CD4-positive, alpha-beta memory T cell (primary cell): ENCODE data around the gene PTPRT. TPM values are rescaled to one million over a fixed set of nuclear protein-coding genes. Genes with fewer than 3 reads are reported as not detected.

Source experiments
- CTCF ChIA-PET: fragments of 350-600 bp; sonication (Branson Sonifier 250); formaldehyde crosslinking; loops from one replicate; lab custom pipeline; 2021; ENCODE audit warnings: inconsistent platforms; ENCODE audit not compliant: partially characterized antibody; lab: Charles Lee
- POLR2A ChIA-PET: fragments of 350-600 bp; sonication (Branson Sonifier 250); formaldehyde crosslinking; loops from one replicate; lab custom pipeline; 2021; ENCODE audit not compliant: partially characterized antibody; lab: Charles Lee
- DNase-seq, 5 donors: peaks; one replicate each; pipeline versions ENCODE4 v3.0.0 to v3.0.0-alpha.2; 2020 to 2022; ENCODE audit warnings: mixed read lengths in 1 of 5
- H3K27ac ChIP-seq: one replicate; pipeline ENCODE4 v1.7.0; 2013; ENCODE audit warnings: low read depth, low read length
- H3K27me3 ChIP-seq: 2 replicates; pipeline ENCODE4 v1.7.0; 2013; ENCODE audit warnings: mild to moderate bottlenecking, low read length, moderate library complexity; ENCODE audit not compliant: insufficient read depth
- H3K36me3 ChIP-seq: 2 replicates; pipeline ENCODE4 v1.7.0; 2013; ENCODE audit warnings: mild to moderate bottlenecking, low read length, moderate library complexity; ENCODE audit not compliant: insufficient read depth
- H3K4me1 ChIP-seq: 2 replicates; pipeline ENCODE4 v1.7.0; 2013; ENCODE audit warnings: mild to moderate bottlenecking, low read length, moderate library complexity; ENCODE audit not compliant: insufficient read depth
- H3K4me3 ChIP-seq, 2 donors: one replicate each; pipeline ENCODE4 v1.7.0; 2013; ENCODE audit warnings: low read length in 2 of 2, mild to moderate bottlenecking in 1 of 2
- H3K9me3 ChIP-seq, 2 donors: one replicate each; pipeline ENCODE4 v1.7.0; 2013; ENCODE audit warnings: low read length in 2 of 2, control low read depth in 1 of 2; ENCODE audit not compliant: control insufficient read depth in 1 of 2
- H3K27ac Mint-ChIP-seq, 7 donors: one replicate each; pipeline ENCODE4 v1.8.0; 2020 to 2021; ENCODE audit warnings: mixed read lengths in 7 of 7, mild to moderate bottlenecking in 6 of 7, inconsistent platforms in 3 of 7, moderate library complexity in 3 of 7
- H3K27me3 Mint-ChIP-seq, 2 donors: one replicate each; pipeline ENCODE4 v1.8.0; 2020 to 2021; ENCODE audit warnings: mixed read lengths in 2 of 2
- H3K36me3 Mint-ChIP-seq, 2 donors: one replicate each; pipeline ENCODE4 v1.8.0; 2020 to 2021; ENCODE audit warnings: mixed read lengths in 2 of 2, inconsistent platforms in 1 of 2, mild to moderate bottlenecking in 1 of 2
- H3K4me1 Mint-ChIP-seq, 4 donors: one replicate each; pipeline ENCODE4 v1.8.0; 2020 to 2021; ENCODE audit warnings: mixed read lengths in 4 of 4, mild to moderate bottlenecking in 1 of 4
- H3K4me3 Mint-ChIP-seq, 8 donors: one replicate each; pipeline ENCODE4 v1.8.0; 2020 to 2021; ENCODE audit warnings: mixed read lengths in 8 of 8, mild to moderate bottlenecking in 7 of 8, moderate library complexity in 6 of 8, inconsistent platforms in 3 of 8
- H3K9me3 Mint-ChIP-seq, 8 donors: one replicate each; pipeline ENCODE4 v1.8.0; 2020 to 2021; ENCODE audit warnings: mixed read lengths in 8 of 8, mild to moderate bottlenecking in 5 of 8, inconsistent platforms in 3 of 8, moderate library complexity in 1 of 8
- intact Hi-C: fragments of 100-400 bp; cut with micrococcal nuclease; formaldehyde crosslinking; loops from one replicate; pipeline ENCODE4 v1.15.1; 2023
- polyA plus RNA-seq, 2 donors: library from polyadenylated mRNA; unstranded; fragments of 300-500 nt; fragmentation: Illumina TruSeq; gene quantifications; one replicate each; pipeline ENCODE4 v1.2.3, GENCODE V29; 2021
- total RNA-seq, 2 experiments: library from RNA; stranded (reverse); gene quantifications; one replicate each; pipeline ENCODE4 v1.2.3, GENCODE V29; 2021

Gene PTPRT
- total and polyA plus RNA-seq, 4 experiments from 2014 or later, result not detected

DNA sequence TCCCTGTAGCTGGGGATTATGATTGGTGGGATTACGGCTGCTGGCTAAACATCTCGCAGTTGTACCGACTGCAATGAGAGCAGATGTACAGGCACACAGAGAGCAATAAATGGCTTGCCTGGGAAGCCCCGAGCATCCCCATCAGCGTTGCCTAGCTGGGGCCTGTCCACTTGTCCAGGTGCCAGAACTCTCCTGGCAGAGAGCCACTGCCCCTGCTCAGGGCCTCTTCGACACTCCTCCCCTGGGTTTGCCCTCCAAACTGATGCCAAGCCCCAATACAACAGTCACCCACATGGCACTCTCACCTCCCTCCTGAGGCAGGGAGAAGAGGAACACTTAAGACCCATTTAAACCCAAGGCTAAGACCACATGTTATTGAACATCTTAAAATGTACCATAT, 715.1 kb downstream of the PTPRT start:
- Mint-ChIP-seq H3K36me3 (no peaks in the 10 kb centered on the region), H3K9me3 (peaks cover 0 to 12% (median 3%) of the 10 kb centered on the region in 8 donors), H3K27me3 (no peaks in the 10 kb centered on the region), H3K4me3 (no peak overlapping the region), H3K27ac (no peak overlapping the region), H3K4me1 (no peaks in the 10 kb centered on the region)
- no peaks in the 10 kb centered on the region for H3K36me3 ChIP-seq
- no peaks in the 10 kb centered on the region for H3K4me1 ChIP-seq
- no peak overlapping the region for H3K4me3 ChIP-seq
- H3K9me3 ChIP-seq, result no peaks in the 10 kb centered on the region
- intact Hi-C loops, result no loop called here
- DNase-seq, result no peak
- H3K27ac ChIP-seq, result no peak overlapping the region
- CTCF ChIA-PET, result no interaction called here
- POLR2A ChIA-PET, result no interaction called here
- no peaks in the 10 kb centered on the region for H3K27me3 ChIP-seq

DNA sequence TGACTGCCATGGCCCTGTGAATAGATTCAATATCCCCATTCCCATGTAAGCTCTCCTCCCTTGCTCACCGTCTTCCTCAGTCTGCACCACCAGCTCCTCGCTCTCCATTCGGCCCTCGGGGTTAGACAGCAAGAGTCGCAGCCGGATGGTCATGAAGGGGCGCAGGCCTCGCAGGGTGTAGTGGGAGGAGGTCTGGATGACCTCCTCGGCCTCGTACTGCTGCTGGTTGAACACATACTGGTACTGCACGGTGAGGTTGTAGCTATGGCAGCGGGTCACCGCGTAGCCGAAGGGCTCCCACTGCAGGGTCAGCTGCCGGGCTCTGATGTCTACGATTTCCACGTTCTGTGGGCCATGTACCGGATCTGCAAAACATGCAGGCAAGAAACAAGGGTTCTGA, 717.5 kb downstream of the PTPRT start:
- Histone ChIP-seq H3K27ac (no peak overlapping the region), H3K4me3 (no peak overlapping the region), H3K27me3 (no peaks in the 10 kb centered on the region), H3K9me3 (no peaks in the 10 kb centered on the region), H3K36me3 (no peaks in the 10 kb centered on the region), H3K4me1 (no peaks in the 10 kb centered on the region)
- H3K27ac Mint-ChIP-seq, result no peak overlapping the region
- intact Hi-C loops, result no loop called here
- peaks cover 0 to 10% (median 3%) of the 10 kb centered on the region in 8 donors for H3K9me3 Mint-ChIP-seq
- no peak for DNase-seq
- ChIA-PET POLR2A (no interaction called here), CTCF (no interaction called here)
- H3K4me3 Mint-ChIP-seq, result no peak overlapping the region
- no peaks in the 10 kb centered on the region for H3K4me1 Mint-ChIP-seq
- no peaks in the 10 kb centered on the region for H3K36me3 Mint-ChIP-seq
- no peaks in the 10 kb centered on the region for H3K27me3 Mint-ChIP-seq

DNA sequence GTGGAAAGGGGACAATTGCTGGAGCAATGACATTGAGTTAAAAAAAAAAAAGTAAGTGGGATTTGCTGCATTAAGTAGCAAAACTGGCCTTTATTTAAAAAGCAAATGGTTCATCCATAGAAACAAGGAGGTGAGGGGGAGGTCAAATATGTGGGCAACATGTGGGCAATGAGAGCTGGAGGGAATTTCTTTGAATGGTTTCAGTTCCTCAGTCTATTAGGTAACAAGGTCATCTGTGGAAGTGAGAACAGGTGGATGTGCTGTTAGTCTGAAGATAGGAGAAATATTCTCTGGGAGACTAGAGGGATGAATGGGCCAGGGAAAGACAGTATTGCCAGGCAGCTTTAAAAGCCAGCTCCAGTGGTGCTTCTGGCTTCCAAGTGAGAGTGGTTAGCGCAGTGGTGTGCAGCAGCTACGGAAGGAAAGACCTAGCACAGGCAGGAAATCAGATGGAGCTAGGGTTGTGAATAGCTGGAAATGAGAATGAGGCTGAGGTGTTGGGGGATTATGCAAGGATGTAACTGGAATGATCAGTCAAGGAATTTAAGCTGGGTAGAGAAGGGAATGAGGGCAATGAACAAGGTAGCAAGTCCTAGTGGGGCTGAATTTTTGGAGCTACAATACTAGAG, 727.6 kb downstream of the PTPRT start:
- ChIA-PET POLR2A (no interaction called here), CTCF (no interaction called here)
- no peak overlapping the region for H3K4me3 ChIP-seq
- Mint-ChIP-seq H3K27me3 (no peaks in the 10 kb centered on the region), H3K4me1 (no peaks in the 10 kb centered on the region), H3K4me3 (no peak overlapping the region), H3K27ac (no peak overlapping the region), H3K9me3 (peaks cover 0 to 6% (median 3%) of the 10 kb centered on the region in 8 donors), H3K36me3 (peaks cover 0 to 3% of the 10 kb centered on the region in 2 donors)
- H3K9me3 ChIP-seq, result no peaks in the 10 kb centered on the region
- intact Hi-C loops, result no loop called here
- H3K36me3 ChIP-seq, result no peaks in the 10 kb centered on the region
- no peaks in the 10 kb centered on the region for H3K4me1 ChIP-seq
- no peaks in the 10 kb centered on the region for H3K27me3 ChIP-seq
- DNase-seq, result no peak
- H3K27ac ChIP-seq, result no peak overlapping the region

DNA sequence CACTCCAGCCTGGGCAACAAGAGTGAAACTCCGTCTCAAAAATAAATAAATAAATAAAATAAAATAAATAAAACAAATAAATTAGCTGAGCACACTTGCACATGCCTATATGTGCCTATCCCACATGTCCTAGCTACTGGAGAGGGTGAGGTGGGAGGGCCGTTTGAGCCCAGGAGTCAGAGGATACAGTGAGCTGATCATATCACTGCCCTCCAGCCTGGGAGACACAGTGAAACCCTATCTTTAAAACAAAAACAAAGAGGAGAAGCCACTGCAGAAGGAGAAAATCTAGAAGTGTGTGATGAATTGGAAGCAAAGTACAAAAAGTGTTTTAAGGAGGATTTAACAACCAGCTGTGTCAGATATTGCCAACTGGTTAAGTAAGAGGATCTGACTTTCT, 728.4 kb downstream of the PTPRT start:
- Histone ChIP-seq H3K27me3 (no peaks in the 10 kb centered on the region), H3K27ac (no peak overlapping the region), H3K36me3 (no peaks in the 10 kb centered on the region), H3K4me3 (no peak overlapping the region), H3K4me1 (no peaks in the 10 kb centered on the region), H3K9me3 (no peaks in the 10 kb centered on the region)
- Mint-ChIP-seq H3K4me1 (no peaks in the 10 kb centered on the region), H3K4me3 (no peak overlapping the region), H3K36me3 (peaks cover 0 to 3% of the 10 kb centered on the region in 2 donors), H3K27me3 (no peaks in the 10 kb centered on the region), H3K9me3 (peaks cover 0 to 6% (median 2%) of the 10 kb centered on the region in 8 donors), H3K27ac (no peak overlapping the region)
- ChIA-PET CTCF (no interaction called here), POLR2A (no interaction called here)
- intact Hi-C loops, result no loop called here
- no peak for DNase-seq

DNA sequence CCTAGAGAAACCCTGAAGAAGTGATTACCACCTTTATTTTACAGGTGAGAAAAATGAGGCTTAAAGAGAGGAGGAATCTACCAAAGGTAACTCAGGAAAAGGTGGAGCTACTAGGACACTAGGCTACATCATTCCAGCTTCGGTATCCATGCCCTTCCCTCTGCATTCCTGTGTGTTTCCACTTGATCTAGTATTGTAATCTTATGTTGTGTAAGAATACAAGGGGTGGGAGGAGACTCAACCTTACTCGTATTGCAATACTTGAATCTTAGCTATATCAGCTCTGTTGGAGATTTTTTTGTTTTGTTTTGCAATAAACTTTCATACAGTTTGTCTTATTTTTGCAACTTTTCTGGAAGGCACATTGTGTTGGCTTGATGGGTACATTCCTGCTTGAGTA, 742.4 kb downstream of the PTPRT start:
- Histone ChIP-seq H3K36me3 (no peaks in the 10 kb centered on the region), H3K27me3 (no peaks in the 10 kb centered on the region), H3K4me1 (no peaks in the 10 kb centered on the region), H3K9me3 (no peaks in the 10 kb centered on the region), H3K4me3 (no peak overlapping the region), H3K27ac (no peak overlapping the region)
- no peaks in the 10 kb centered on the region for H3K27me3 Mint-ChIP-seq
- DNase-seq, result no peak
- no peaks in the 10 kb centered on the region for H3K36me3 Mint-ChIP-seq
- H3K9me3 Mint-ChIP-seq, result peaks cover 0 to 14% (median 5%) of the 10 kb centered on the region in 8 donors
- H3K27ac Mint-ChIP-seq, result no peak overlapping the region
- no peaks in the 10 kb centered on the region for H3K4me1 Mint-ChIP-seq
- intact Hi-C loops, result no loop called here
- no peak overlapping the region for H3K4me3 Mint-ChIP-seq
- ChIA-PET CTCF (no interaction called here), POLR2A (no interaction called here)

DNA sequence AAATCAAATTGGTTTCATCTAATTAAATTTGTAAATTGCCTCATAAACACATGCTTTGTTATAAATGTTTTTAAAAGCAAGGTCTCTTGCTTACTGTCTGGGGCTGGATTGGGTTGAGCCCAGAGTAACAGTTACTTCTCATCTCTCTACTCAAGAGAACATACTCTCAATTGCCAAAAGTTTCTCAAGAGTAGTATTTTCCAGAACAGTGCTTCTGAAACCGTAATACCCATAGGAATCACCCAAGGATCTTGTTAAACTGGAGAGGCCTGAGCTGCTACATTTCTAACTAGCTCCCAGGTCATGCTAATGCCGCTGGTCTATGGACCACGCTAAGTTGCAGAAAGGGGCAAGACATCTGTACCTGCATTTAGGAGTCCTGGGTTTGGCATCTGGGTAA, 744.9 kb downstream of the PTPRT start:
- DNase-seq, result no peak
- no peak overlapping the region for H3K4me3 Mint-ChIP-seq
- H3K27ac Mint-ChIP-seq, result no peak overlapping the region
- intact Hi-C loops, result no loop called here
- no peaks in the 10 kb centered on the region for H3K4me1 ChIP-seq
- H3K27me3 ChIP-seq, result no peaks in the 10 kb centered on the region
- ChIA-PET POLR2A (no interaction called here), CTCF (no interaction called here)
- no peaks in the 10 kb centered on the region for H3K4me1 Mint-ChIP-seq
- H3K27me3 Mint-ChIP-seq, result no peaks in the 10 kb centered on the region
- H3K9me3 ChIP-seq, result no peaks in the 10 kb centered on the region
- H3K9me3 Mint-ChIP-seq, result peaks cover 0 to 11% (median 4%) of the 10 kb centered on the region in 8 donors
- no peak overlapping the region for H3K4me3 ChIP-seq
- H3K36me3 Mint-ChIP-seq, result no peaks in the 10 kb centered on the region
- H3K36me3 ChIP-seq, result no peaks in the 10 kb centered on the region
- H3K27ac ChIP-seq, result no peak overlapping the region

DNA sequence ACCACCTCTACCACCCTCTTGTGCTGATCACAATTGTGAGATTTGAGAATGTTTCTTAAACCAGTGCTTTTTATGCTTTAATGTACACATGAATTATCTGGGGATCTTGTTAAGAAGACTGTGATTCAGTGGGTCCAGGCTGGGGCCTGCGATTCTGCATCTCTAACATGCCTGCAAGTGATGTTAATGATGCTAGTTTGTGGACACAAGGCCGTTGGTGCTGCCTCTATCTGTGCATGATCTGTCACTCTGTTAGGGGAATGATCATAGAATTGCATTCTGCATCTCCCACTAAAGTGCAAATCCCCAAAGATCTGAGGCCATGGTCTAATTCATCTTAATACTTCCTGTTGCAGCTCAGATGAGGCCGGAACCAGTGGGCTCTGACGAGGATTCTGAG, 746.5 kb downstream of the PTPRT start:
- no peak overlapping the region for H3K27ac Mint-ChIP-seq
- CTCF ChIA-PET, result no interaction called here
- no peaks in the 10 kb centered on the region for H3K36me3 ChIP-seq
- no peak overlapping the region for H3K4me3 ChIP-seq
- H3K27ac ChIP-seq, result no peak overlapping the region
- H3K4me3 Mint-ChIP-seq, result no peak overlapping the region
- H3K9me3 ChIP-seq, result no peaks in the 10 kb centered on the region
- H3K36me3 Mint-ChIP-seq, result no peaks in the 10 kb centered on the region
- H3K4me1 ChIP-seq, result no peaks in the 10 kb centered on the region
- POLR2A ChIA-PET, result no interaction called here
- no peaks in the 10 kb centered on the region for H3K4me1 Mint-ChIP-seq
- H3K9me3 Mint-ChIP-seq, result peaks cover 0 to 11% (median 4%) of the 10 kb centered on the region in 8 donors
- intact Hi-C loops, result no loop called here
- H3K27me3 ChIP-seq, result no peaks in the 10 kb centered on the region
- H3K27me3 Mint-ChIP-seq, result no peaks in the 10 kb centered on the region
- DNase-seq, result no peak

DNA sequence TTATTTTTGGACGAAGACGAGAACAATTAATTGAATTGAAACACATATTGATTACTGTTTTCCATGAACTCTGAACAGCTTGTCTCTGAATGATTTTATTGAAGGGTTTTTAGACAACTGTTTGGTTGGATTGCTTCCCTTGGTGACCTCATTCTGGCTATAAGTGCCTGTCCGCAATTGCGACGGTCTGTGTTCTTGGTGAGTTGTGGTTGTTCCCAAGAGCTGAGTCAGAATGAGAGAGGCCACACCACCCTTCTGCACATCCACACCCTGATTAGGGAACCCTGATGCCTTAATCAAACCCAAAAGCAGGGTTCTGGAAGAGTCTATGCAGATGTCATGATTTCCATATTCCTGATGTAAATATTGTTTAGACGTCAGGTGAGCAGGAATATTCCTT, 747.0 kb downstream of the PTPRT start:
- Mint-ChIP-seq H3K27me3 (no peaks in the 10 kb centered on the region), H3K9me3 (peaks cover 0 to 11% (median 3%) of the 10 kb centered on the region in 8 donors), H3K4me3 (no peak overlapping the region), H3K4me1 (no peaks in the 10 kb centered on the region), H3K36me3 (no peaks in the 10 kb centered on the region), H3K27ac (no peak overlapping the region)
- H3K27me3 ChIP-seq, result no peaks in the 10 kb centered on the region
- no peaks in the 10 kb centered on the region for H3K36me3 ChIP-seq
- CTCF ChIA-PET, result no interaction called here
- H3K27ac ChIP-seq, result no peak overlapping the region
- no peak overlapping the region for H3K4me3 ChIP-seq
- H3K9me3 ChIP-seq, result no peaks in the 10 kb centered on the region
- no peak for DNase-seq
- intact Hi-C loops, result no loop called here
- no peaks in the 10 kb centered on the region for H3K4me1 ChIP-seq
- POLR2A ChIA-PET, result no interaction called here
